Measurements from ENCODE around the gene VPS41. TPM values are rescaled to one million over a fixed set of nuclear protein-coding genes. Genes with fewer than 3 reads are reported as not detected.

VPS41 gene
- total RNA-seq, 1 donor from 2014 or later, result 38.6 TPM

DNA sequence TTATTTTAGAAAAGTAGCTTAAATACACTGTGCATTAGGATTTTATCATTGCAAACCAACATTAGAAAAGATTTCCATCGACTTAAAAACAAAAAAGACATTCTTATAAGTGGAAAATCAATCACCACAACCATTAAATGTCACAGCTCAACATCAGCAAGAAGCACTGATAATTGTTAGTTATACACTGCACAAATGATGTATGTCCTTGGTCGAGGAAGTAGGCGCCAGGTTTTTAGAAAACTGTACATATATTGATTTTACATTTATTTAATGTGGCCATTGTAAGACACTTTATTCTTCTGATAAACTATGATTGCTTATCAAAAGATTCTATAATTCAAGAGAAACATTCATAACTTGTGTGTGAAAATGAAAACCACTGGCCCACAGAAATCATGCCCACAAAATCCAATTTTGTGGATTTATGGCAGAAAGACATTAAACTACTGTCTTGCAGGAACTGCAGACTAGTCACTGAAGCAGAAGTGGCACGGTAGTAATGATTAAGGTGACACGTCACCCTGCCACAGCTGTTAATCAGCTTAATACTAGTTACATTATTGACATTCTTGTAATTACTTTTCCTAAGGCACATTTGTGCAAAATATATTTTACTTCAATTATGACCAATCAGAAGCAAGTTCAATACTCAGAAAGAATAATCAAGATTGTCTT lies 79.4 kb downstream of the VPS41 start:
- no peak for DNase-seq (ENCODE audit: missing footprints)
- intact Hi-C loops (cut with DNase I), result no loop called here
- ATAC-seq, result no peak

DNA sequence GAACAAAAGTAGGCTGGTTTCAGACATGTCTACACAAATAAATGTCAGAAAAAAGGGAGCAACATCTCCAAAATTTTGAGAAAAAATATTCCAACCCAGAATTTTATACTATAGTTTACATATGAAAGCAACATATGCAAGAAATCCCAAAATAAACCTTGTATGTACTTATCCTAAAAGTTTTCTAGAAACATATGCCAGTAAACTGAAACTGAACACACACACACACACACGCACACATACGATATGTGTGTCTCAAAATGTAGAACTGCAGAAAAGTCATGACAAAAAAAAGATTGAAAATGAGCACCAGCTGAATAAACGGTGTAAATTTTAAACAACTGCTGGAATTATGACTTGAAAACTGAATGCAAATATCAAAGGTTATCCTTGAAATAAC lies 81.0 kb downstream of the VPS41 start:
- ATAC-seq, result no peak
- intact Hi-C loops (cut with DNase I), result no loop called here
- DNase-seq (ENCODE audit: missing footprints), result no peak

DNA sequence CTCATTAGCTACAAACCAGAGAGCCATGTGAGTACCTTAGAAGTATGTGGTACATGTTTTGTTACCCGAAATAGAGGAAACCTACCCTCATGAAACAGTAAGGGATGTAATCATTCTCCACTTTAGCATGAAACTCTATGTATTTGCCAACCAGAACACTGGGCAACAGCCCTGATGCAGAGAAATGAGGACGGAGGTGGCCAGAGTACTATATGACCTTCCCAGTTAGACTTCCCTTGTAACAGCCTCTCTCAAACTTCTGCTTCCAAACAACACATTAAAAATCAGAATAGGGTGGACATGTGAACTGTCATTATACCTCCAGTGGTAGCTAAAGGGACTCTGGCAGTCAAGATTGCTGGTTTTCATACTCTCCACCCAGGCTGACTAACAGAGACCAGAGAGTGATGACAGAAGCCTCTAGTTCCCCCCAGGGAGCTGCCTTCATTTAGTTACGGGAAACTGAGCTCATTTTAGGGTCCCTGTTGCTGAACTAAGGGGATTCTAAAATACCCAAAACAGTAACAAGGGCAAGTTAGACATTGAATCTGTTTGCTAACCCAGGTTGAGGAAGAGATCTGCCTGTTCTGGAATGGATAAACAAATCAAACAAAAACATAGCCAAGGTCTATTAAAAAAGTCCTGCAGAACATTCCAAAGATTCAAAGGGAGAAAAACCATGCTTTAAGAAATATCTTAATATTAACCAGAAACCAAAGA lies 83.1 kb downstream of the VPS41 start:
- intact Hi-C loops (cut with DNase I), result no loop called here
- no peak for ATAC-seq
- no peak for DNase-seq (ENCODE audit: missing footprints)

DNA sequence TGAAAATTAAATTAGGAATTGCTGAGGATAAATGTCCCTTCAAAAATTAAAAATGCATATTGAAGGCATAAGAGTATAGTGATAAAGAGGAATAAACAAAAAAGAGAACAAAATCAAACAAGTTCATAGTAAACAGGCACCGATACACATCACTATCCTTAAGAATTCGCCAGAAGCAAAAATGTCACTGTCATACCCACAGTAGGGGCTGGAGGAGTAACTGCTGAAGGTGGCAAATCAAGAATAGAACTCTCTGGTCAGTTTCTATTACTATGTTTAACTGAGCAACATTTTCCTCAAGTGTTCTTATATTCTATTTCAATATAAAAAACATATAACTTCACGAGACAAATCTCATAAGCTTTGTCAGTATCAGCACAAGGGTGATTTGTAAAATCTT lies 84.0 kb downstream of the VPS41 start:
- no peak for ATAC-seq
- intact Hi-C loops (cut with DNase I), result no loop called here

DNA sequence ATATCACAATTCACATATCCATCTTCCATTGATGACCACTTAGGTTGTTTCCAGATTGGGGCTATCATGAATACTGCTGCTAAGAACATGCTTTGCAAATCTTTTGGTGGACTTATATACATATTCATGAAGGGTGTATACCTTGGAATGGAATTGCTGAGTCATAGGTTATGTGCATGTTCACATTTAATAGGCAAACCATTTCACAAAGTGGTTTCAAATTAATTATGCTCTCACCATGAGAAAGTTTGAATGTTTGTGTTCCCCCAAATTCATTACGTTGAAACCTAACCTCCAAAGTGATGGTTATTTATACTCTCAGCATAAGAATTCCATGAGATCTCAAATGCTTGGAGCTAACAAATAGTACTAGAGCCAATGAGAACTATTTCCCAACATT lies 86.4 kb downstream of the VPS41 start:
- no peak for DNase-seq (ENCODE audit: missing footprints)
- ATAC-seq, result no peak
- intact Hi-C loops (cut with DNase I), result no loop called here

More for the DNA sequence above, 84.0 kb downstream of the VPS41 start:
- no peak for DNase-seq (ENCODE audit: missing footprints)

DNA sequence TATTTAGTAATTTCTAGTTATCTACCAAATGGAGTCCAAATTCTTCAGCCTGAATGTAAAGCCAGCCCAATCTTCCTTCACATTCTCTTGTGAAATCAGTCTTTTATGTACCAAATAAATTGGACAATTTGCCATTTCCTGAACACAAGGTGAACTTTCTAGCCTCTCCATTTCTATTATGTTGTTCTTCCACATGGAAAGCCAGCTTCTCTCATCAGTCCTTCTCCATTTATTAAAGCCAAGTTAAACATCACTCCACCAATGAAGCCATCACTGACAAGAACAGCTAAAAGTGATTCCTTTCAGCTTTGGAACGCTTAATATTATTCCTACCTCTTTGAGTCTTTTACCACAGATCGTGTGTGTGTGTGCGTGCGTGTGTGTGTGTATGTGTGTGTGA lies 88.4 kb downstream of the VPS41 start:
- DNase-seq (ENCODE audit: missing footprints) (no peak), ATAC-seq (no peak)
- intact Hi-C loops (cut with DNase I), result no loop called here

DNA sequence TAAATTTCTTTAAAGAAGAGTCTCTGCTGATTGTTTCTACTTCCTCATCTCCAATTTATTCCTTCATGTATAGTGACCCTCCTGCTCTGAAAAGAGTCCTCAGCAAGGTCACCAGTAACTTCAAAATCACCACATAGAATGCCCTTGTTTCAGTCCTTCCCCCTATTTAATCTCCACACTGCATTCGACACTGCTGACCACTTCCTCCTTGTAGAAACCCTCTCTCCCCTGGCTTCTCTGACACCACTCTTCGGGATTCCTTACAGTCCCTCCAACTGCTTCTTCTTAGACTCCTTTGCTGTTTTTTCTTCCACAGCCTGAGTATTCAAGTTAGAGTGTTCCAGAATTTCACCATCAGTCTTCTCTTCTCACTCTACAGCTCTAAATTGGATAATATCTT lies 89.5 kb downstream of the VPS41 start:
- DNase-seq (ENCODE audit: missing footprints) (no peak), ATAC-seq (no peak)
- intact Hi-C loops (cut with DNase I), result no loop called here

DNA sequence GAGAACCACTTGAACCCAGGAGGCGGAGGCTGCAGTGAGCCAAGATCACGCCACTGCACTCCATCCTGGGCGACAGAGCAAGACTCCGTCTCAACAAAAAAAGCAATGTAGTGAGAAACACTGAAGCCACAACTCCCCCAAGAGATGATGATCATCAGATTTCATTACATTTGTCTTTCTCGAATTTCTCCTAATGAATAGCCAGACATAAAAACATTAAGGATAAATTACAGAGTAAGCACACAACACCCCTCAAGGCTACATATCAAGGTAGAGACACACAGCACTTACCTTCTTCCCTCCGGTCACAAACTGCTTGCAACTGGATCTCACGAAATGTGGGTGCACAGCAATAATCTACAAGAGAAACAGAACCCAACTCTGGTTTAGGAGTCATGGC lies 91.5 kb downstream of the VPS41 start:
- ATAC-seq (no peak), DNase-seq (ENCODE audit: missing footprints) (no peak)
- intact Hi-C loops (cut with DNase I), result no loop called here

DNA sequence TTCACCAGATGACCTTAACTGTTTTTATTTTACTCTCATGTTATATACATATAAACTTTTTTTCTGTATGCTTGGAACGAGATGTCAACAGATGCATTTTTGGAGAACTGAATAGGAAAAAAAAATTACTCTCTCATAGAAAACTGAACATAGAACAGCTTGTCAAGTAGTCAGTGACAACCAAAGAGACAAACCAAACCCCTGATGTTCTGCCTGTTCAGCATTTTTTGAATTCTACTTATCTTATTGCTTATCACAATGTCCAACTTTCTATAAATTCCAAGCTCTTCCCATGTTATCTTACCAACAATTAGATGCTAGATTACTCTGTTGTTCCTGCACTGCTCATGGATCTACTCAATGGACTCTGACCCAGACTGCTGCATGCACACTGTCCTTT lies 95.2 kb downstream of the VPS41 start:
- DNase-seq (ENCODE audit: missing footprints) (no peak), ATAC-seq (no peak)
- intact Hi-C loops (cut with DNase I), result no loop called here

DNA sequence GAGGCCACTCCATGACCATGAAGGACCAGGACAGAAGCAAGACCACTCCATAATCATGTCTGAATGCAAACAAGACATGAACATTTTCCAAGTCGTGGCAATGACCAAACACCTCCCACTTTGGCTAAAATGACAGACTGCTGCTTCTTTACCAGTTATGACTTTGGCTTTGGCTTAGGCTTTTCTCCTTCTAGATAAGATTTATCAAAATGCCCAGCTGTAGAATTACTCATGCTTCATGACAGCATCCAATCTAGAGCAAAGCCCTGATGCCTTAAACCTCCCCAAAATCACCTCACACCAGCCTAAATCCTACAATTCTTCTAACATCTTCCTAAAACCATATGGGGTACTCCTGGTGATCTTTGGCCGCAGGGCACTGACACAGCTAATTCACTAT lies 102.1 kb downstream of the VPS41 start:
- intact Hi-C loops (cut with DNase I), result no loop called here
- ATAC-seq, result no peak
- no peak for DNase-seq (ENCODE audit: missing footprints)

DNA sequence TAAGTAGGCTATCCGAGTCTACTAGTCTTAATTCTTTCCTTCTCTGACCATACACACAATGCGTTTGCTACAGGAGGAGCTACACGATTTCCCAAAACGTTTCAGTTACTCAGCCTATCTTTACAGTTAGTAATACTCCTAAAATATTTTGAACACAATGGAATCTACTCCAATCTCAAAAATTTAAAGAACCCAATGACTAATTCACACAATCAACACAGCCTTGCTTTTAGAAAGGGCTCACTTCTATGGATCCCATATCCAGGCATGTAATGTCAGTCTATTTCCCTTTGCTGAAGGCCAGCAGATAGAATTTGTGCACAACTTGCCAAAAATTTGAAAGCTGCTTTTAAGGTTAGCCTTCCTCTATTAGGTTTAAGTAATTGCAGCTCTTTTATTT lies 107.2 kb downstream of the VPS41 start:
- intact Hi-C loops (cut with DNase I), result no loop called here
- DNase-seq (ENCODE audit: missing footprints), result no peak
- no peak for ATAC-seq

DNA sequence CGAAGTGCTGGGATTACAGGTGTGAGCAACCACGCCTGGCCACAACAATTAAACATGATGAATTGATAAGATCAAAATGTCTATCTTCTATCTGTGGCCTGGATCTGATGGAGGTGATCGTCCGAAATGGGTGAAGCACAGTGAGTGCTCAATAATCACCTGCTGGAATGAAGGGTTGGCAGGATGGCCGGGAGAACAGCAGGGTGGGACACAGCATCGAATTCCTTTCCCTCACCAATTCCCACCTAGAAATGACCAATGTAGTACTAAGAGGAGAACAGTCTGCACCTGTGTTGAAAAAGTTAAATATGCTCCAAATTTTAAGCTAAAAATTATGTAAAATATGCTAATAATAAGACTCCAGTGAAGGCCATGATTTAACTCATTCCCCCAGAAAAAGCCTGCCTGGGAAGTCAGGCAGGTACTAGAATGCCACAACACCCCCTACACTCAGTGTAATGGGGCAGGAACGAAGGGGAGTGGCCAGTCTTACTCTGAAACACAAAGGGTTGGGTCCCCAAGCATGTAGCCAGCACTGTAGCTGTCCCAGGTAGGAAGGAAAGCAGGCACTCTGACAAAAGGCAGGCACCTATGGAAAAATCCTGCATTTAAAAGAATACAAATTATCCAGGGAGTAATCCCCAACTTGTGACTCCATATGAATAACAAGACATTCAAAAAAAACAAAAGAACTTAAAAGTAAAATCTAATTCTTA lies 110.3 kb downstream of the VPS41 start:
- intact Hi-C loops (cut with DNase I), result no loop called here
- ATAC-seq (no peak), DNase-seq (ENCODE audit: missing footprints) (no peak)

DNA sequence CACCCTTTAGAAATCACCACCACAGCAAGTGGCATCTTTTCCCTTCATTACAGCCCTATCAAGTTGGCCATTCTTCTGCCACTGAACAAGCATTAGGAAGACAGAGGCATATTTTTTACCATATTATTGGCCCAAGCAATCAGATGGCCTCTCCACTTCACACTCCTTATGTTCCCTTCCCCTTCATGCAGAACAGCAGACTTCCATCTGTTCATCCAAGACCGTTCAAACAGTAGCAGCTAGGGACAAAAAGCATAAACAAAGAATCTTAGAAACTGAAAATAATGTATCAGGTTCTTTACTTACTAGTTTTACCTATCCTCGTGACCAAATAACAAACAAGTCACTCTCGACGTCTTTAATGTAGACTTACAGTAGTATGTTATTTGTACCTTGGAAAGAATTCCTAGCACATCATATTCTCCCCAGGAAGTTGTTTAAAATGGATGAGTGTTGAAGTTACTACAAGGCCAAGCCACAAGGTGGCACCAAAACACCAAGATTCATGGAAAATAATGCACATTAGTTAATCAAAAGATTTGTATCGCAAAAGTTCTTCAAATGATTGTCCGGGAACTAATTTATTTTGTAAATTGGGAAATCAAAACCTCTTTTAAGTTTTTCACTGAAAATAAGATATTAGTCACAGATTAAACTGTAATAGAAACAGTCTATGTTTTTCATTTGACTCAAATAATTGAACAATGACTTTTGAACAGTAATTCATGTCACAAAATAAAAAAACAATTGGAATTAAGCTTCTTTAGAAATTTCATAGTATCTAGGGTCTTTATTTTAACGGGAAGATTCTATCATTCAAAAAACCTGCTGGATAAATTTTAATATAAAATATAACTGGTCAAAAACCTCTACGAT lies 112.1 kb downstream of the VPS41 start:
- ATAC-seq (no peak), DNase-seq (ENCODE audit: missing footprints) (no peak)
- intact Hi-C loops (cut with DNase I), result loop anchor here (2.0 kb wide), 2 partner anchors 668 to 724 kb away; no protein-coding TSS in a partner anchor

DNA sequence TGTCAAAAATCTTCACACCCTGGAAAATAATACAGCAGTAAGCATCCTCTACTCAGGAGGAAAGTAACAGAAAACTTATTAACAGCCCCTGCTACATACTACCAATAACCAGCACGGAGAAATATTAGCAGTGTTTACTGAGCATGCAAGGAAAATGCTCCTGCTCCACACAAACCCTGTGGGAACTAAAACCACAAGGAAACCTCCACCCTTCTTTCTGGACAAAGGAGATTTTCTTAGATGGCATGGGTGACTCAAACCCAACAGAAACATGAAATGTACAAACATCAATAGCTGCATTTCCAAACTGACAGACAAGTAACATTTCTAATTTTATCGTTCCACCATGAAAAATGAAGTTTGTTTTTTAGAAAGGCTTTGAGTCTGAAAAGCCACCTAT lies 113.4 kb downstream of the VPS41 start:
- intact Hi-C loops (cut with DNase I), result no loop called here
- ATAC-seq (no peak), DNase-seq (ENCODE audit: missing footprints) (no peak)

DNA sequence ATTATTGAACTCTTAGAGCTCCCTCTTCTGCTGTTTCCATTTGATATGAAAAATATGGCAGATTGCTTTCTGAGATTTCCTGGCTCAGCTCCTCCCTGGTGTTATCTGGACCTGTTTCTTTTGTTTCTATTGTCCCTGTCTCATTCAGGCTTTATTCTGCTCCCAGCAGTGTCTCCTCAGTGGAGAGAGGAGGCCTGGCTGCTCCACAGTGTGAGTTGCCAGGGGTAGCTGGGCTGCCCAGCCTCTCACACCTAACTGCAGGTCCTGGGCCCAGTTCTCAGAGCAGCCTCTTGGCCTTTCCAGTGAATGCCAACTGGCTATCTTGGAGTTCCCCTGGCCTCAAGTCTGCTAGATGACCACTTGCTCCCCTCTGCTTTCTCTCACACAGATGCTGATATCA lies 127.0 kb downstream of the VPS41 start:
- ATAC-seq (no peak), DNase-seq (ENCODE audit: missing footprints) (no peak)
- intact Hi-C loops (cut with DNase I), result no loop called here

DNA sequence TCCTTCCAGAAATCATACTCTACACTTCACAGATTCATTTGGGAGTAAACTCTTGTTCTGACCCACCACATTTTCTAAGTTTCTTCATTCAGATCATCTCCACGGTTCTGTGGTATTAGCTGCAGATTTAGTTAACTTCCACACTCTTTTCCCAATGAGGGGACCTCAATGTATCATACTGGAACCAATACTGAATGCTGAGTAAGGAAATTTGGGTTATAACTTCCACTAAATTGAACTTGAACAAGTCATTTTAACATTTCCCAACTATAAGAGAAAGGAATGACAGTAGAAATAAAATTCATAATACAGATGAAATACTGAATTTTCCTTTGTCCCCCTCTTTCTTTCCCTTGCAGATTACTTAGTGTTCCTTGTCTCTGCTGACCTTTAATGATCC lies 131.4 kb downstream of the VPS41 start:
- no peak for DNase-seq (ENCODE audit: missing footprints)
- intact Hi-C loops (cut with DNase I), result no loop called here
- no peak for ATAC-seq

DNA sequence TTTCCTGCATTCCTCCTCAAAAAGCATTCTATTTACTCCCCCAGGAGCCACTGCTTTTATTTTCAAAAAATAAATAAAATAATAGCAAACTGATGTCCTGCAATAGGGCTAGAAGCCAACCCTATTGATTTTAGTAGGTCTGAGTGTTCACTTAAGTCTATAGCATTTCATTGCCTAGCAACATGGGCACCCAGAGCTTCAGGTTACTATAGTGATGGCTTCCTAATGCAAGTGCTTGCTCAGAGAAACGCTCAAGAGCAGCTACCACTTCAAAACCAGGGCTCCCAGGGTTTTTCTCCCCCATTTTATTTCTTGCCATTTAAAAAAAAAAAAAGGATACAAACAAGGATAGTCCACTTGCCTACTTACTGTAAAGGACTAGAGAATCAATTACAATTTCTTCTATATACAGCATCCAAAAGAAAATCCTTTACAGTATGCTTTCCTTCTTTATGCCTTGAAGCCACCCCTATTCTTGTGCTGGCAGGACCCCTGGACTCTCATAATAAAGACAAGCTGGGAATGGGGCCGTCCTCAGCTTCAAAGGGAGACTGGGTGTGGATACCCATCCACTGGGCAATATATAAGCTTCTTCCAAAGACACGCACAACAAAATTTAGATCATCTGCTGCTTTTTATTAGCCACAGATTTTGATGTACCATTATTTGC lies 133.3 kb downstream of the VPS41 start:
- ATAC-seq (no peak), DNase-seq (ENCODE audit: missing footprints) (no peak)
- intact Hi-C loops (cut with DNase I), result no loop called here

DNA sequence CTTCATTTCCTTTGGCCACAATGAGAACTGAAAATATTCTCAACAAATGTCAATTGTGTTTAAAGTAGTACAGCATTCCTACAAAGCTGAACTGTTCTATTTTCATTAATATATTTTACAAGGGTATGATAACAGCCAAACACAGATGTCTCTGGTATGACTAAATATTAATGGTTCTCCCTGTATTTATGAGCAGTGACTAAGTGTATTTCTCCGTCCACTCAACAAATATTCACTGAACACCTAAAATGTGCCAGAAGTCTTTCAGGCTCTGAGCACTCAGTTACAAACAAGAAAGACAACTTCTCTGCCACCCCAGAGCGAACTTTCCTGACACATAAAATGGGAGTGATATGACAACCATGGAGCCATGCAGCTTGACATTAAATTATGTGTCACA lies 135.6 kb downstream of the VPS41 start:
- no peak for ATAC-seq
- intact Hi-C loops (cut with DNase I), result no loop called here
- no peak for DNase-seq (ENCODE audit: missing footprints)

DNA sequence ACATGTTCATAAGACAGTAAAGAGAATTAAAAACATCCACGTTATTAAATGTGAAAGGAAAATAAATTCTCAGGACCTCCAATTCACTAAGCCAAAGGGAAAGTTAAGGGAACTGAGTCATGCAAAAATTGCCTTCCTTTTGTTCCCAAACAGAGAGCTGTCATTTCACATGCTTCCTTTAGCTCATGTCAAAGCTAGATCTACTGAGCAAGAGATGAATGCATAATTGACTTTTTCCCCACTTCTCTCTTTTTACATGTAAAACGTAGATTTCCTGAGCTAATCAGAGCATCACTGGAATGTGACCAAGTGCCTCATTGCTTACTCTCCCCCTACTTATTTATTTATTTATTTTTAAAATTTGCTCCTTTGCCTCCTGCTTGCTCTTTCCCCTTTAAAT lies 148.8 kb downstream of the VPS41 start:
- ATAC-seq (no peak), DNase-seq (ENCODE audit: missing footprints) (no peak)
- intact Hi-C loops (cut with DNase I), result no loop called here

All from Right ventricle myocardium inferior (tissue), 1 donor.